GM12878 (cell line): Measurements from ENCODE around the gene IL11. TPM values are rescaled to one million over a fixed set of nuclear protein-coding genes. Genes with fewer than 3 reads are reported as not detected.

Experiments
- ATAC-seq: fragments of 200-7000 bp; cut with Tn5 transposase; 3 replicates; pipeline ENCODE4 v1.9.1; 2020; ENCODE audit warnings: mild to moderate bottlenecking, moderate library complexity
- BruUV-seq: library from RNA; stranded (reverse); fragments of 400-500 nt; replicated peaks from 2 replicates; lab custom pipeline; 2021; lab: Mats Ljungman, UMichigan
- CTCF ChIA-PET: fragments of 300-600 bp; sonication (Branson Sonifier 250); formaldehyde crosslinking; extraction: SDS; loops from one replicate; lab custom pipeline; 2021; ENCODE audit warnings: inconsistent platforms; lab: Yijun Ruan, JAX
- POLR2A ChIA-PET: fragments of 350-600 bp; formaldehyde crosslinking; extraction: SDS; loops from one replicate; lab custom pipeline; 2021; ENCODE audit warnings: inconsistent platforms; lab: Charles Lee
- RAD21 ChIA-PET: fragments of 300-600 bp; sonication (Branson Sonifier 250); formaldehyde crosslinking; loops from one replicate; lab custom pipeline; 2023; ENCODE audit warnings: antibody characterized with exemption; ENCODE audit not compliant: unreplicated experiment; lab: Charles Lee
- SMC1A ChIA-PET: fragments of 300-600 bp; sonication (Branson Sonifier 250); formaldehyde crosslinking; loops from one replicate; lab custom pipeline; 2023; ENCODE audit not compliant: unreplicated experiment, uncharacterized antibody; lab: Charles Lee
- DNase-seq: peaks from one replicate; pipeline ENCODE4 v3.0.0-alpha.2; 2011; ENCODE audit warnings: low read depth, low spot score
- FAIRE-seq: peaks from 3 replicates; lab custom pipeline; 2011; peaks lifted over from hg19 to GRCh38; lab: Jason Lieb, UNC
- H2AFZ ChIP-seq: 2 replicates; pipeline ENCODE4 v1.6.0; 2011; ENCODE audit warnings: low read depth, low read length, control low read depth; ENCODE audit not compliant: control insufficient read depth
- H3K27ac ChIP-seq: 2 replicates; pipeline ENCODE4 v1.5.1; 2011; ENCODE audit warnings: control low read depth; ENCODE audit not compliant: control insufficient read depth, insufficient read depth
- H3K27me3 ChIP-seq, 2 experiments: replicated peaks in 1 of 2; 2 replicates each; pipeline versions ENCODE4 v1.6.0 to v1.6.1; 2011; ENCODE audit warnings: low read length in 1 of 2; ENCODE audit not compliant: control insufficient read depth in 2 of 2, insufficient read depth in 2 of 2
- H3K36me3 ChIP-seq, 2 experiments: 2 replicates each; pipeline ENCODE4 v1.5.1; 2011; ENCODE audit warnings: low read length in 1 of 2; ENCODE audit not compliant: control insufficient read depth in 2 of 2, insufficient read depth in 2 of 2
- H3K4me1 ChIP-seq: 2 replicates; pipeline ENCODE4 v1.6.1; 2011; ENCODE audit warnings: mild to moderate bottlenecking, low read length, moderate library complexity, mixed read lengths; ENCODE audit not compliant: control insufficient read depth, insufficient read depth
- H3K4me2 ChIP-seq: 2 replicates; pipeline ENCODE4 v1.6.0; 2011; ENCODE audit warnings: control low read depth; ENCODE audit not compliant: control insufficient read depth, insufficient read depth
- H3K4me3 ChIP-seq: fragments of 200-600 bp; sonication (generic); 2 replicates; pipeline ENCODE4 v1.5.1; 2016
- H3K79me2 ChIP-seq: 2 replicates; pipeline ENCODE4 v1.6.0; 2011; ENCODE audit warnings: low read length; ENCODE audit not compliant: control insufficient read depth, insufficient read depth
- H3K9ac ChIP-seq: 2 replicates; pipeline ENCODE4 v1.8.0; 2011; ENCODE audit warnings: low read length, control low read depth, mixed read lengths; ENCODE audit not compliant: control insufficient read depth, insufficient read depth
- H3K9me3 ChIP-seq: replicated peaks from 3 replicates; pipeline ENCODE4 v1.5.1; 2011; ENCODE audit warnings: mild to moderate bottlenecking, low read length; ENCODE audit not compliant: control insufficient read depth, insufficient read depth
- H4K20me1 ChIP-seq: 2 replicates; pipeline ENCODE4 v1.6.0; 2011; ENCODE audit not compliant: control insufficient read depth, insufficient read depth
- ATF3 ChIP-seq: IDR thresholded peaks from 2 replicates; pipeline ENCODE4 v1.6.1; 2011; ENCODE audit warnings: low read depth, mild to moderate bottlenecking, low read length, moderate library complexity, borderline replicate concordance; ENCODE audit errors: extremely low read depth
- BCLAF1 ChIP-seq: fragments of 450-650 bp; IDR thresholded peaks from 2 replicates; pipeline ENCODE4 v1.6.1; 2017; ENCODE audit warnings: antibody characterized with exemption, mild to moderate bottlenecking, moderate library complexity
- CHD4 ChIP-seq: fragments of 200-600 bp; sonication (generic); IDR thresholded peaks from 2 replicates; pipeline ENCODE4 v1.6.1; 2016; ENCODE audit warnings: mild to moderate bottlenecking
- CREM ChIP-seq: IDR thresholded peaks from 2 replicates; pipeline ENCODE4 v1.6.1; 2014; ENCODE audit warnings: antibody characterized with exemption, low read depth
- E4F1 ChIP-seq: fragments of 450-650 bp; IDR thresholded peaks from 2 replicates; pipeline ENCODE4 v1.6.1; 2018; ENCODE audit warnings: borderline replicate concordance, mild to moderate bottlenecking; ENCODE audit not compliant: partially characterized antibody
- HDAC2 ChIP-seq: fragments of 200-600 bp; sonication (generic); IDR thresholded peaks from 2 replicates; pipeline ENCODE4 v1.6.1; 2017
- HDAC6 ChIP-seq: fragments of 200-600 bp; sonication (generic); IDR thresholded peaks from one replicate; pipeline ENCODE4 v1.8.0; 2017; ENCODE audit warnings: antibody characterized with exemption; ENCODE audit not compliant: unreplicated experiment
- RAD21 ChIP-seq: IDR thresholded peaks from 2 replicates; pipeline ENCODE4 v1.6.1; 2011; ENCODE audit warnings: mild to moderate bottlenecking, low read depth, low read length, moderate library complexity; ENCODE audit not compliant: insufficient read depth
- REST ChIP-seq: IDR thresholded peaks from 2 replicates; pipeline ENCODE4 v1.6.1; 2012; ENCODE audit warnings: mild to moderate bottlenecking, low read depth, low read length
- SPI1 ChIP-seq: IDR thresholded peaks from 2 replicates; pipeline ENCODE4 v1.6.1; 2011; ENCODE audit warnings: low read depth, mild to moderate bottlenecking, low read length, moderate library complexity, borderline replicate concordance; ENCODE audit not compliant: insufficient read depth
- SREBF1 ChIP-seq: IDR thresholded peaks from 2 replicates; pipeline ENCODE4 v1.6.1; 2012; ENCODE audit warnings: mild to moderate bottlenecking, low read length
- SRF ChIP-seq, 2 experiments: IDR thresholded peaks; 2 replicates each; pipeline ENCODE4 v1.6.1; 2011; ENCODE audit warnings: low read depth in 2 of 2, low read length in 2 of 2, mild to moderate bottlenecking in 1 of 2, moderate library complexity in 1 of 2
- ZNF207 ChIP-seq: fragments of 450-650 bp; IDR thresholded peaks from 2 replicates; pipeline ENCODE4 v1.6.1; 2014; ENCODE audit warnings: antibody characterized with exemption, mild to moderate bottlenecking, borderline replicate concordance
- WGBS: methylation state at CpG from one replicate; pipeline ENCODE4 v1.1.6; 2016; ENCODE audit warnings: low lambda C conversion rate; ENCODE audit not compliant: insufficient replicate concordance, insufficient coverage; ENCODE audit errors: missing lambda C conversion rate; 5-methylcytosine and 5-hydroxymethylcytosine counted together
- in situ Hi-C: fragments of 300-500 bp; cut with MboI; formaldehyde crosslinking; loops from 9 replicates; pipeline ENCODE4 v1.14.3; 2018; ENCODE audit warnings: mixed read lengths
- intact Hi-C: fragments of 100-400 bp; cut with micrococcal nuclease; formaldehyde crosslinking; loops from one replicate; pipeline ENCODE4 v1.14.2; 2022; ENCODE audit not compliant: unreplicated experiment
- polyA plus RNA-seq, 11 experiments: library from polyadenylated mRNA; depleted of rRNA in 4 of 11; unstranded in 6 of 11; stranded (reverse) in 5 of 11; fragments of >200 nt; fragmentation: Nextera tagmentation in 4 of 11; fragmentation: Illumina TruSeq in 1 of 11; extraction: Ambion mirVana in 4 of 11; extraction: Trizol in 1 of 11; gene quantifications; 1 replicate in 1 of 11; 2 replicates in 10 of 11; pipeline versions ENCODE4 v1.2.1 to v1.2.3, GENCODE V29; 2011 to 2016; ENCODE audit warnings: inconsistent platforms in 2 of 11, missing spikeins in 2 of 11, low read depth in 1 of 11
- total RNA-seq, 4 experiments: library from RNA; depleted of rRNA in 3 of 4; stranded (reverse); fragments of >200 nt in 3 of 4; fragmentation: Illumina TruSeq in 1 of 4; extraction: Trizol in 1 of 4; gene quantifications; 2 replicates each; pipeline versions ENCODE4 v1.2.1 to v1.2.3, GENCODE V29; 2013 to 2021

IL11 gene
- total and polyA plus RNA-seq, 10 of the 15 experiments (the other 5 are each of a cell fraction or from before 2014, with no cell fraction given): 0.15 TPM; not detected in 9

GRCh38 chr19:55353356-55353802 is 16.9 kb downstream of the IL11 start:
- ChIA-PET CTCF (no interaction called here), RAD21 (no interaction called here), POLR2A (no interaction called here), SMC1A (no interaction called here)
- Histone ChIP-seq H3K27me3 (peaks cover 4 to 13% of the 10 kb centered on the region in 2 experiments; a peak in 3 of 4 replicates), H3K9me3 (no peaks in the 10 kb centered on the region), H3K36me3 (no peaks in the 10 kb centered on the region), H3K4me3 (no peak overlapping the region), H4K20me1 (no peaks in the 10 kb centered on the region; the same call in 1 of the 2 replicates), H3K9ac (no peak overlapping the region), H3K4me1 (no peaks in the 10 kb centered on the region; the same call in 1 of the 2 replicates), H2AFZ (no peak overlapping the region; the same call in 1 of the 2 replicates), H3K79me2 (no peaks in the 10 kb centered on the region), H3K4me2 (peak overlapping the region; percentile 68; the same call in 1 of the 2 replicates), H3K27ac (no peak overlapping the region)
- no peak for ATAC-seq
- FAIRE-seq: no peak
- TF ChIP-seq SREBF1 (no peak), SPI1 (no peak), RAD21 (no peak), ZNF207 (no peak), HDAC6 (no peak), SRF (IDR thresholded peaks at IDR 0.05; ENCODE audit: low read depth in 2 of 2, low read length in 2 of 2) (no peak), REST (no peak), CREM (no peak), E4F1 (no peak), ATF3 (no peak), HDAC2 (no peak), CHD4 (no peak), BCLAF1 (no peak)
- intact Hi-C loops: no loop called here
- WGBS: 7% methylated on average over 23 of the region's 24 CpGs
- no TSS peak for BruUV-seq
- in situ Hi-C loops: no loop called here
- DNase-seq: no peak
